OCI-LY3 (cell line): ENCODE measurements around the gene FBXL20.

Experiments
- H2AFZ ChIP-seq: fragments of 200-600, 300-600 bp; shearing (Covaris generic); 2 replicates; pipeline ENCODE4 v1.6.0; 2014; ENCODE audit warnings: antibody characterized with exemption, low read depth, low read length
- H3K27ac ChIP-seq: fragments of 200-600, 300-600 bp; sonication (generic); 2 replicates; pipeline ENCODE4 v1.5.1; 2014; ENCODE audit warnings: mild to moderate bottlenecking, low read length, moderate library complexity, mixed read lengths
- H3K27me3 ChIP-seq: fragments of 200-600, 300-600 bp; sonication (generic); 2 replicates; pipeline ENCODE4 v1.6.1; 2014; ENCODE audit warnings: low read depth, low read length, mixed read lengths
- H3K36me3 ChIP-seq: fragments of 200-600, 300-600 bp; sonication (generic); replicated peaks from 2 replicates; pipeline ENCODE3; 2014; ENCODE audit warnings: low read depth, low read length, mixed read lengths
- H3K4me1 ChIP-seq: fragments of 300-600, 200-600 bp; sonication (generic); 2 replicates; pipeline ENCODE4 v1.6.1; 2014; ENCODE audit warnings: low read length, mixed read lengths
- H3K4me2 ChIP-seq: fragments of 200-600, 300-600 bp; sonication (generic); 2 replicates; pipeline ENCODE4 v1.6.1; 2014; ENCODE audit warnings: low read length, mixed read lengths
- H3K4me3 ChIP-seq: fragments of 300-600, 200-600 bp; sonication (generic); 2 replicates; pipeline ENCODE4 v1.5.1; 2014; ENCODE audit warnings: antibody characterized with exemption, mild to moderate bottlenecking, low read length, moderate library complexity
- H3K79me2 ChIP-seq: fragments of 300-600, 200-600 bp; shearing (Covaris generic); 2 replicates; pipeline ENCODE4 v1.6.1; 2014; ENCODE audit warnings: mild to moderate bottlenecking, low read length, mixed read lengths
- H3K9ac ChIP-seq: fragments of 300-600, 200-600 bp; shearing (Covaris generic); 2 replicates; pipeline ENCODE4 v1.6.0; 2014; ENCODE audit warnings: mild to moderate bottlenecking, low read length, moderate library complexity
- H3K9me3 ChIP-seq: fragments of 200-600, 300-600 bp; shearing (Covaris generic); 2 replicates; pipeline ENCODE4 v1.6.1; 2014; ENCODE audit warnings: low read length, mixed read lengths; ENCODE audit not compliant: insufficient read depth
- H4K20me1 ChIP-seq: fragments of 200-600, 300-600 bp; sonication (generic); 2 replicates; pipeline ENCODE4 v1.6.1; 2016; ENCODE audit warnings: low read length, mixed read lengths; ENCODE audit not compliant: insufficient read depth
- CTCF ChIP-seq: fragments of 200-600, 300-600 bp; sonication (generic); IDR thresholded peaks from 2 replicates; pipeline ENCODE4 v1.5.1; 2014; ENCODE audit warnings: antibody characterized with exemption, low read length, low read depth
- EZH2phosphoT487 ChIP-seq: fragments of 200-600 bp; shearing (Covaris generic); IDR thresholded peaks from 2 replicates; pipeline ENCODE4 v1.6.1; 2018; ENCODE audit warnings: antibody characterized with exemption, mixed run types, low read depth

FBXL20 gene

DNA sequence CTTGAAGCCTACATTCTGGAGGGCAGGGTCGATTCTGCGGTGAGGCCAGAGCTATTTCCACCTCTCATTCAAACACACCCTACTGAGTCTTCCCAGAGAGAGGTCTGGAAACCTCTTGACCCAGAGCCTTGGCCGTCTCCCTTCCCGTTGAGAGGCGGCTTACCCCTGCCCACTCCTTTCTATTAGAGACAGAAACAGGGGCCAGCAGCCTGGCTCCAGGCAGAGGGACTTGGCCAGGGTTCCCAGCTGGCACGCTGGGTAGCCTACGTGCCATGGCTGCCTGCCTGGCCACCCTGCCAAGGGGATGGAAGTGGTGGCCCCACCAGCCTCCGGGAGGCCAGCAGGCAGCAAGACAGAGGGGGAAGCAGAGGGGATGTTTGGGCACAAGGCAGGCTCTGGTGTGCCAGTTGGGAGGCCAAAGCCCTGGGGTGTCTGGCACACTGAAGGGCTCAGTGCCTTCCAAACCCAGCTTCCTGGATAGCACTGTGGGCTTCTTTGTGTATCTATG, 181.7 kb downstream of the FBXL20 start:
- no peak for TF ChIP-seq CTCF
- TF ChIP-seq EZH2phosphoT487: no peak
- H3K27me3 ChIP-seq: peaks cover 10% of the 10 kb centered on the region
- H3K9ac ChIP-seq: no peak overlapping the region

GRCh38 chr17:39218906-39219305, 182.5 kb downstream of the FBXL20 start:
- no peaks in the 10 kb centered on the region for H3K36me3 ChIP-seq
- no peaks in the 10 kb centered on the region for H4K20me1 ChIP-seq
- H3K4me3 ChIP-seq: no peak overlapping the region
- TF ChIP-seq CTCF (no peak), EZH2phosphoT487 (no peak)
- H3K79me2 ChIP-seq: no peaks in the 10 kb centered on the region
- no peak overlapping the region for H3K9ac ChIP-seq
- H2AFZ ChIP-seq: no peak overlapping the region
- H3K9me3 ChIP-seq: no peaks in the 10 kb centered on the region
- peaks cover 10% of the 10 kb centered on the region for H3K27me3 ChIP-seq
- H3K27ac ChIP-seq: no peak overlapping the region
- no peak overlapping the region for H3K4me2 ChIP-seq
- H3K4me1 ChIP-seq: no peaks in the 10 kb centered on the region

More for the DNA sequence above, 181.7 kb downstream of the FBXL20 start:
- H3K4me3 ChIP-seq: no peak overlapping the region
- H3K27ac ChIP-seq: no peak overlapping the region
- H3K36me3 ChIP-seq: no peaks in the 10 kb centered on the region
- H2AFZ ChIP-seq: no peak overlapping the region
- no peaks in the 10 kb centered on the region for H3K9me3 ChIP-seq
- H3K4me2 ChIP-seq: no peak overlapping the region
- H3K4me1 ChIP-seq: no peaks in the 10 kb centered on the region
- no peaks in the 10 kb centered on the region for H3K79me2 ChIP-seq
- H4K20me1 ChIP-seq: no peaks in the 10 kb centered on the region

DNA sequence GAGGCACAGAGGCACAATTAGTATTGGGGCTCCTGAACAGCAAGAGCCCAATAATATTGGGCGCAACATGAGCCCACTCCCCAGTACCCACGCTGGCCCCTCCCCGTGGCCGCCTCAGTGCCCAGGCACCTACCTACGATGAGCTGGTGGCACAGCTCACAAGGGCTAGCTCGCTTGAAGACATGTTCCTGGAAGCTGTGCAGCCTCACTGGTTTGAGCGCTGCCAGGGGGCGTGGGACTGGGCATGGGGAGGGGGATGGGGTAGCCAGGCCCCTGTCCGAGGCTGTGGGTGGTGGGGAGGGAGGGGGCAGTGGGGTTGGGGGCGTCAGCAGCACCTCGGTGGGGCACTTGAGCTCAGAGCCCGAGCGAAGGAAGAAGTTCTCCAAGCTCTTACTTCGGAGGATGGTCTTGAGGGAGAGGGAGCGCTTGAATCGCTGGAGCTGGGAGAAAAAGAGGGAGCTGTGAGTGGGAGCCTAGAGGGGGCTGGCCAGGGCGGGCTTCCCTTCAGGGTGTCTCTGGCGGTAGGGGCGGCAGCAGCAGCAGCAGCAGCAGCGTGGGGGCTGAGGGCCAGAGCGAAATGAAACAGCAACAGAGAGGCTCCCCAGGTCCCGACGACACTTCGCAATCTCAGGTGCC, 183.6 kb downstream of the FBXL20 start:
- no peaks in the 10 kb centered on the region for H3K9me3 ChIP-seq
- no peak overlapping the region for H3K9ac ChIP-seq
- no peaks in the 10 kb centered on the region for H4K20me1 ChIP-seq
- peaks cover 7% of the 10 kb centered on the region; the same call in 1 of the 2 replicates for H3K27me3 ChIP-seq
- H3K27ac ChIP-seq: no peak overlapping the region
- H2AFZ ChIP-seq: no peak overlapping the region
- no peaks in the 10 kb centered on the region for H3K4me1 ChIP-seq
- TF ChIP-seq EZH2phosphoT487 (no peak), CTCF (no peak)
- H3K79me2 ChIP-seq: no peaks in the 10 kb centered on the region
- no peaks in the 10 kb centered on the region for H3K36me3 ChIP-seq
- H3K4me2 ChIP-seq: no peak overlapping the region
- no peak overlapping the region for H3K4me3 ChIP-seq

GRCh38 chr17:39213852-39214251, 187.6 kb downstream of the FBXL20 start:
- no peak overlapping the region for H3K9ac ChIP-seq
- H3K9me3 ChIP-seq: no peaks in the 10 kb centered on the region
- H2AFZ ChIP-seq: no peak overlapping the region
- peaks cover 24% of the 10 kb centered on the region for H3K27me3 ChIP-seq
- TF ChIP-seq EZH2phosphoT487: no peak
- TF ChIP-seq CTCF: no peak
- H3K4me2 ChIP-seq: no peak overlapping the region
- no peaks in the 10 kb centered on the region for H3K79me2 ChIP-seq
- no peaks in the 10 kb centered on the region for H3K36me3 ChIP-seq
- no peaks in the 10 kb centered on the region for H4K20me1 ChIP-seq
- H3K27ac ChIP-seq: no peak overlapping the region
- no peak overlapping the region for H3K4me3 ChIP-seq
- H3K4me1 ChIP-seq: peaks cover 12% of the 10 kb centered on the region
